GM20000 (cell line): Measurements from ENCODE around the gene SLC34A3.
A peak's percentile ranks its signal among the peaks of the same experiment; 100 is the strongest.

Source experiments
- DNase-seq: peaks from one replicate; pipeline ENCODE4 v3.0.0; 2012; ENCODE audit warnings: low spot score
- CTCF ChIP-seq: IDR thresholded peaks from 2 replicates; pipeline ENCODE4 v1.5.1; 2012; ENCODE audit warnings: mild to moderate bottlenecking, control low read depth; ENCODE audit errors: extremely low read depth, missing control alignments

The SLC34A3 gene

GRCh38 chr9:137277329-137278041 is 46.8 kb downstream of the SLC34A3 start, which contains the start of gene TOR4A:
TSS of gene TOR4A (plus strand) at chr9:137277726. CDS start at chr9:137278690, 964 bp downstream.
- DNase-seq = peak; percentile 96

GRCh38 chr9:137278061-137278701 is 47.5 kb downstream of the SLC34A3 start:
- TF ChIP-seq CTCF = no peak
- DNase-seq = peak; percentile 67

More at GRCh38 chr9:137277329-137278041, 46.8 kb downstream of the SLC34A3 start, which contains the start of gene TOR4A:
- peak; percentile 4 for TF ChIP-seq CTCF

GRCh38 chr9:137278721-137279711 is 48.3 kb downstream of the SLC34A3 start:
- no peak for TF ChIP-seq CTCF
- DNase-seq = no peak

DNA sequence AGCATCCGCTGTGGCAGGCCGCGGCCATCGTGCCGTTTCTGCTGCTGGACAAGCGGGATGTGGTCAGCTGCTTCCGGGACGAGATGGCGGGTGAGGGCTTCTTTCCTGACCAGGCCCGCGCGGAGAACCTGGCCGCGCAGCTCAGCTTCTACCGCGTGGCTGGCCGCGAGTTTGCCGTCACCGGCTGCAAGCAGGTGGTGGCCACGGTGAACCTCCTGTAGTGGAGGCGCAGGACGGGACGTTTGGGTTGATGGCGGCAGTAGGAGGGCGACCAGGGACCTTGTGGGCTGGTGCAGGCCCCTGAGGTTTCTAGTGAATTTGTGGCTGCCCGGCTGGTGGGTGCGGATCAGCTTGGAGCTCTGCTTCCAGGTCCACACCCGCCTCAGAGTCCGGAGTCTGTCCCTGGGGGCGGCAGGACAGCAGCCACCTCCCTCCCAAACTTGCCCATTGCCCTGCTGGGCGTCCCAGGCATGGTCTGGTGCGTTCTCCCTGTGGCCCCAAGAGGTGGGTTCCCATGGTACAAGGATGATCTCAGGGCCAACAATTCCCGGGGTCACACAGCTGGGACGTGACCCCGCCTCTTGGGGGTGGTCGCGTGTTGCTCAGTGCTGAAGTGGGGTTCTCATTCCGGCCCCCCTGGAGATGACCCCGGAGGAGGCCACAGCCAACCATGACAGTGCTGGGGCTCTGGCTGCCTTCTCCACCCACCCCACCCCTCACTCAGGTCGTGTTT is 49.2 kb downstream of the SLC34A3 start:
- no peak for DNase-seq
- TF ChIP-seq CTCF = no peak

DNA sequence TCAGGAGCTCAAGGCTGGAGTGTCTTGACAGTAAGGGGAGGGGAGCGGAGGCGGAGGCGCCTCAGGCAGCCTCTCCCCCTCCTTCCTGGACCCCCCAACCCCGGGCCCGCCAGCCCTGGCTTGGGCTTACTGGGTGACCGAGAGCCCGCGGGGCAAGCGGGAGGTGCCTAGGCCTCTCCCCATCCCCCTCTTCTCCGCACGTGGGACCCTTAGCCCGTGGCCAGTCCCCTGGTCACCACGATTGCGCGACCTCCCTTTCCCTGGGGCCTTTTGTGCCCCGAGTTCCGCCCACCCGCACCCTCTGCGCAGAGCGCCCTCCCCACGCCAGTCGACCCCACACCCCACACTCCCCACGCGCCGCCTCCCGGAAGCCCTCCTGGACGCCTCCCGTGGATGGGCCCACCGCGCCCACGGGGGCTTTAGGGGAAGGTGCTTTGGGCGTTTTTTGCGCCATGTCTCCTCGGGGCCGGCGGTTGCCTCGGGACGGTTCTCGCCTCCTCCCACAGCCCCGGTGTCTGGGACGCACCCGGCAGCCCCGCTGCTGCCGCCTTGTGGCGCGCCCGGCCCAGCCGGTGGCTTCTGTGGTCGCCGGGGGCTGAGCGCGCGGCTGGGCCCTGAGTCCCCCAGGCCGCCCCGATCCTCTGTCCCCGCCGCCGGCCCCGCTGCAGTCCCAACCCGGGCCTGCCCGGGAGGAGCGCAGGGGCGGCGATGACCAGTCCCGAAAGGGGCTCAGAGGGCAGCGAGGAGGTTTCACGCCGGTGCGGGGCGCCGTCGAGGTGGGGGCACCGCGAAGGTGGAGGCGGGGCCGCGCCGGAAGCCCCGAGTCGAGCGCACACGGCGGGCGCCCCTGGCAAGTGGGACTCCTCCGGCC is 50.0 kb downstream of the SLC34A3 start:
- TF ChIP-seq CTCF = peak; percentile 68
- peak; percentile 87 for DNase-seq

DNA sequence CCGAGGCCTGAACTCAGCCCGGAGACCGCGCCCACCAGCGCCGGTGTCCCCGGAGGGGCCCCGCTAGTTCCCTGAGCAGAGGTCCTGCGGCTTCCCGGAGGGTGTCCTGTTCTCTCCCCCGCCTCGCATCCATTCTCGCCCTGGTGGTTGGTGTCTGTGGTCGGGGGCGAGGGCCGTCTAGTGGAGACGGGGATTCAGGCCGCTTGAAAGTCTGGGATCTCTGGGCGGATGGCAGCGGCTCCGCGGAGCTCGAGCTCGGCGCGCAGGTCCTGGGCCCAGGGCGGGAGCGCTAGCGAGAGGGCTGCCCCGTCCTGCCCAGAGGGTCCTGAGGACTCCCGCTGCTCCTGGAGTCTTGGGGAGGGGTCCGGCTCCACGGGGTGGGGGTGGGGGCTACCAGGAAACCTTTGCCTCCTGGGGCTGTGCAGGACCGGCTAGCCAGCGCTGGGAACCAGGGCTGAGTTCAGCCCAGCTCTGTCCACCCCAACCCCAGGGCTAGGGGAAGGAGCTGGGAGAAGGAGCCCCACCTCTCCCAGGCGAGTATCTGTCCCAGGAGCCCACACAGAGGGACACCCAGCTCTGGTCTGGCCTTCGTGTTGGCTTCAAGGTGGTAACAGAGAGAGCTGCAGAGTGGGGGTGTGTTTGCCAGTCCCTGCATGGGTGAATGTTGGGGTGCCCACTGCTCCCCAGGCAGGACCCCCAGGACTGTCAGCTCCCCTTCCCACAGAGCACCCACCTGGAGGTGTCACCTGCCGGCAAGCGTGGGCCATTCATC is 50.8 kb downstream of the SLC34A3 start:
- DNase-seq = peak; percentile 40
- no peak for TF ChIP-seq CTCF
